Neural progenitor cell (in vitro differentiated cells): ENCODE results near the gene DNAJC18.

Experiments used
- EZH2 ChIP-seq: fragments of 200-600 bp; sonication (generic); IDR thresholded peaks from 2 replicates; pipeline ENCODE4 v1.6.1; 2017; ENCODE audit warnings: antibody characterized with exemption, mild to moderate bottlenecking, moderate library complexity
- EZH2phosphoT487 ChIP-seq: fragments of 200-600 bp; sonication (generic); IDR thresholded peaks from 2 replicates; pipeline ENCODE4 v1.6.1; 2017; ENCODE audit warnings: antibody characterized with exemption
- TF ChIP-seq, protein P1 (sequence below): fragments of 200-600 bp; sonication (generic); IDR thresholded peaks from 2 replicates; pipeline ENCODE4 v1.5.1; 2017; ENCODE audit warnings: antibody characterized with exemption, mild to moderate bottlenecking

DNA sequence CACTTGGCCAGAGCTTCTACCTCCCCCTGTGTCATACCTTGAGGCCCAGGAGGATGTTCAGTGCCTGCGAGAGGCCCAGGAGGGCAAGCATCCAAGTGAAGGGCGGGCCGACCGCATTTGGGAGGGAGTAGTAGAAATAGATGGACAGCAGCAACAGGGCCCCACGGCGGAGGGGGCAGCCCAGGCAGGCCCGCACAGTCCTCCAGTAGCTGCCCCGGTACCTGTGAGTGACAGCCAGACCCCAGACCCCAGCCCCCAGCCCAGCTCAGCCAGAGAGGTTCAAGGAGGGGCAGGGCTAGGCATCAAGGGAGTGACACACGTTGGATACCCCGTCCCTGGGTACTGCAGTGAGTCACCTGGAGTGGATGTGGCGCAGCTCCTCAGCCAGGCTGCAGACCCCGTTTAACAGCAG is 41.8 kb upstream of the DNAJC18 start:
- TF ChIP-seq, protein P1, sequence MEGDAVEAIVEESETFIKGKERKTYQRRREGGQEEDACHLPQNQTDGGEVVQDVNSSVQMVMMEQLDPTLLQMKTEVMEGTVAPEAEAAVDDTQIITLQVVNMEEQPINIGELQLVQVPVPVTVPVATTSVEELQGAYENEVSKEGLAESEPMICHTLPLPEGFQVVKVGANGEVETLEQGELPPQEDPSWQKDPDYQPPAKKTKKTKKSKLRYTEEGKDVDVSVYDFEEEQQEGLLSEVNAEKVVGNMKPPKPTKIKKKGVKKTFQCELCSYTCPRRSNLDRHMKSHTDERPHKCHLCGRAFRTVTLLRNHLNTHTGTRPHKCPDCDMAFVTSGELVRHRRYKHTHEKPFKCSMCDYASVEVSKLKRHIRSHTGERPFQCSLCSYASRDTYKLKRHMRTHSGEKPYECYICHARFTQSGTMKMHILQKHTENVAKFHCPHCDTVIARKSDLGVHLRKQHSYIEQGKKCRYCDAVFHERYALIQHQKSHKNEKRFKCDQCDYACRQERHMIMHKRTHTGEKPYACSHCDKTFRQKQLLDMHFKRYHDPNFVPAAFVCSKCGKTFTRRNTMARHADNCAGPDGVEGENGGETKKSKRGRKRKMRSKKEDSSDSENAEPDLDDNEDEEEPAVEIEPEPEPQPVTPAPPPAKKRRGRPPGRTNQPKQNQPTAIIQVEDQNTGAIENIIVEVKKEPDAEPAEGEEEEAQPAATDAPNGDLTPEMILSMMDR = no peak
- TF ChIP-seq EZH2 (no peak), EZH2phosphoT487 (no peak)
